Bronchial epithelial cell (primary cell): ENCODE data around the gene RASSF10. TPM values are rescaled to one million over a fixed set of nuclear protein-coding genes. Genes with fewer than 3 reads are reported as not detected.
A peak's percentile ranks its signal among the peaks of the same experiment; 100 is the strongest.

ENCODE experiments used
- DNase-seq: peaks from one replicate; pipeline ENCODE4 v3.0.0-alpha.2; 2010; ENCODE audit warnings: low read depth
- FAIRE-seq: peaks from 2 replicates; lab custom pipeline; 2011; peaks lifted over from hg19 to GRCh38; lab: Jason Lieb, UNC
- H3K27me3 ChIP-seq: 2 replicates; pipeline ENCODE4 v1.5.1; 2011; ENCODE audit warnings: low read length; ENCODE audit not compliant: control insufficient read depth, insufficient read depth
- H3K36me3 ChIP-seq: 2 replicates; pipeline ENCODE4 v1.5.1; 2011; ENCODE audit warnings: low read length; ENCODE audit not compliant: control insufficient read depth, insufficient read depth
- H3K4me3 ChIP-seq: 2 replicates; pipeline ENCODE4 v1.5.1; 2011; ENCODE audit warnings: mild to moderate bottlenecking, low read depth, low read length, control low read depth
- CTCF ChIP-seq: IDR thresholded peaks from 2 replicates; pipeline ENCODE4 v1.5.1; 2011; ENCODE audit warnings: mild to moderate bottlenecking, moderate library complexity, low read length, control low read depth, inconsistent platforms; ENCODE audit not compliant: insufficient read depth, severe bottlenecking
- total RNA-seq: library from RNA; depleted of rRNA; stranded (reverse); fragments of >200 nt; gene quantifications from 2 replicates; pipeline ENCODE4 v1.2.1, GENCODE V29; 2014

RASSF10 gene
- total RNA-seq, 1 donor from 2014 or later, result 2.1 TPM

GRCh38 chr11:13010749-13011465 is 1.8 kb downstream of the RASSF10 start:
- Histone ChIP-seq H3K4me3 (peak overlapping the region; percentile 50), H3K27me3 (no peaks in the 10 kb centered on the region), H3K36me3 (no peaks in the 10 kb centered on the region)
- TF ChIP-seq CTCF, result no peak
- DNase-seq (peak; percentile 15), FAIRE-seq (no peak)

GRCh38 chr11:13011466-13012055 is 2.4 kb downstream of the RASSF10 start:
- DNase-seq (peak; percentile 64), FAIRE-seq (no peak)
- peak overlapping the region; percentile 50 for H3K4me3 ChIP-seq
- H3K36me3 ChIP-seq, result no peaks in the 10 kb centered on the region
- no peak for TF ChIP-seq CTCF
- H3K27me3 ChIP-seq, result no peaks in the 10 kb centered on the region

- FAIRE-seq, result no peak
- Histone ChIP-seq H3K4me3 (no peak overlapping the region), H3K36me3 (no peaks in the 10 kb centered on the region), H3K27me3 (no peaks in the 10 kb centered on the region)
- no peak for DNase-seq
- no peak for TF ChIP-seq CTCF
Measured at GRCh38 chr11:13012056-13012661, 3.0 kb downstream of the RASSF10 start.

- no peak for DNase-seq
- Histone ChIP-seq H3K27me3 (no peaks in the 10 kb centered on the region), H3K36me3 (no peaks in the 10 kb centered on the region), H3K4me3 (no peak overlapping the region)
- FAIRE-seq, result no peak
- no peak for TF ChIP-seq CTCF
Measured at GRCh38 chr11:13013054-13013488, 4.0 kb downstream of the RASSF10 start.

GRCh38 chr11:13015753-13016152 is 6.6 kb downstream of the RASSF10 start:
- Histone ChIP-seq H3K4me3 (no peak overlapping the region), H3K36me3 (no peaks in the 10 kb centered on the region), H3K27me3 (no peaks in the 10 kb centered on the region)
- DNase-seq (no peak), FAIRE-seq (peak; percentile 28)
- TF ChIP-seq CTCF, result no peak
